Measurements from ENCODE around the gene GNA14.

DNA sequence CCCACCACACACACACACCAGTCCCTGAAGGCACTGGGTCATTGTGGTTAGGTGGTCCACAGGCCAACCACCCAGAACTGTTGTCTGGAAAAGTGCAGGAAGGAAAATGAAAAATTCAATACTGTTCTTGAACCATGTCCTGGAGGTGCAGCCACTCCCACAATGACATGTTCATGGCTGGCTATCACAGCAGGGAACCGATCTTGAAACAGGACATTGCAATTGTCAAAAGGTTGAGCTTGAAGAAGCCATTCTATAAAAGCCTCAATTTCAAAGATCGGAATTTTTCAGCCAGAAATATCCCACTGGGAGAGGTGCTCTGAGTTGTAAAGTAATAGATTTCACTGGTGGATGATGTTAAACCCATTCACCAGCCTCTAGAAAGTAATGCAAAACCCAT is 218.2 kb downstream of the GNA14 start:
- TF ChIP-seq, protein P1, sequence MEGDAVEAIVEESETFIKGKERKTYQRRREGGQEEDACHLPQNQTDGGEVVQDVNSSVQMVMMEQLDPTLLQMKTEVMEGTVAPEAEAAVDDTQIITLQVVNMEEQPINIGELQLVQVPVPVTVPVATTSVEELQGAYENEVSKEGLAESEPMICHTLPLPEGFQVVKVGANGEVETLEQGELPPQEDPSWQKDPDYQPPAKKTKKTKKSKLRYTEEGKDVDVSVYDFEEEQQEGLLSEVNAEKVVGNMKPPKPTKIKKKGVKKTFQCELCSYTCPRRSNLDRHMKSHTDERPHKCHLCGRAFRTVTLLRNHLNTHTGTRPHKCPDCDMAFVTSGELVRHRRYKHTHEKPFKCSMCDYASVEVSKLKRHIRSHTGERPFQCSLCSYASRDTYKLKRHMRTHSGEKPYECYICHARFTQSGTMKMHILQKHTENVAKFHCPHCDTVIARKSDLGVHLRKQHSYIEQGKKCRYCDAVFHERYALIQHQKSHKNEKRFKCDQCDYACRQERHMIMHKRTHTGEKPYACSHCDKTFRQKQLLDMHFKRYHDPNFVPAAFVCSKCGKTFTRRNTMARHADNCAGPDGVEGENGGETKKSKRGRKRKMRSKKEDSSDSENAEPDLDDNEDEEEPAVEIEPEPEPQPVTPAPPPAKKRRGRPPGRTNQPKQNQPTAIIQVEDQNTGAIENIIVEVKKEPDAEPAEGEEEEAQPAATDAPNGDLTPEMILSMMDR (conservative IDR thresholded peaks at IDR 0.05): no peak
- no peak for TF ChIP-seq EZH2 (IDR thresholded peaks at IDR 0.05; ENCODE audit: low read depth)

Data from PC-9 (cell line).